A673 (cell line): ENCODE results near the gene NOA1. TPM values are rescaled to one million over a fixed set of nuclear protein-coding genes. Genes with fewer than 3 reads are reported as not detected.
"Not testable (repeated sequence)": the region's sequence is repeated elsewhere in the genome, so short reads cannot be mapped to it uniquely, and the experiment has no call there.

Source experiments
- BruUV-seq: library from RNA; stranded (reverse); fragments of 400-500 nt; replicated peaks from 2 replicates; lab custom pipeline; 2021; lab: Mats Ljungman, UMichigan
- CTCF ChIA-PET: fragments of 300-600 bp; sonication (Branson Sonifier 250); formaldehyde crosslinking; loops from one replicate; lab custom pipeline; 2022; ENCODE audit warnings: antibody characterized with exemption; lab: Charles Lee
- POLR2A ChIA-PET: fragments of 300-600 bp; sonication (Branson Sonifier 250); formaldehyde crosslinking; loops from one replicate; lab custom pipeline; 2022; ENCODE audit warnings: antibody characterized with exemption; ENCODE audit not compliant: low non-redundant PET; lab: Charles Lee
- DNase-seq: peaks from one replicate; pipeline ENCODE4 v3.0.0-alpha.2; 2015; ENCODE audit warnings: low spot score
- H3K27ac ChIP-seq: fragments of 200-600 bp; sonication (generic); 2 replicates; pipeline ENCODE4 v1.5.1; 2016; ENCODE audit warnings: mixed run types, low read depth, mild to moderate bottlenecking, mixed read lengths, antibody characterized with exemption, low read length; ENCODE audit not compliant: poor library complexity, severe bottlenecking
- H3K27me3 ChIP-seq: fragments of 200-600 bp; sonication (generic); replicated peaks from 2 replicates; pipeline ENCODE4 v1.6.1; 2017; ENCODE audit warnings: mixed run types, low read depth, mild to moderate bottlenecking, mixed read lengths, antibody characterized with exemption, low read length; ENCODE audit not compliant: insufficient read depth, poor library complexity
- H3K36me3 ChIP-seq: fragments of 200-600 bp; sonication (generic); 2 replicates; pipeline ENCODE4 v1.6.1; 2016; ENCODE audit warnings: mixed run types, mild to moderate bottlenecking, mixed read lengths, antibody characterized with exemption, low read length; ENCODE audit not compliant: insufficient read depth, poor library complexity, severe bottlenecking
- H3K4me1 ChIP-seq: fragments of 200-600 bp; sonication (generic); 2 replicates; pipeline ENCODE4 v1.6.1; 2017; ENCODE audit warnings: mixed run types, mild to moderate bottlenecking, mixed read lengths, antibody characterized with exemption, low read length; ENCODE audit not compliant: insufficient read depth, poor library complexity, severe bottlenecking
- H3K4me3 ChIP-seq: fragments of 200-600 bp; sonication (generic); 2 replicates; pipeline ENCODE4 v1.5.1; 2016; ENCODE audit warnings: low read depth, mixed run types, mild to moderate bottlenecking, mixed read lengths, low read length; ENCODE audit not compliant: poor library complexity, severe bottlenecking
- H3K9me3 ChIP-seq: fragments of 200-600 bp; sonication (generic); 2 replicates; pipeline ENCODE4 v1.6.1; 2016; ENCODE audit warnings: mixed run types, low read depth, mild to moderate bottlenecking, mixed read lengths, antibody characterized with exemption, low read length; ENCODE audit not compliant: poor library complexity, severe bottlenecking
- CTCF ChIP-seq: fragments of 300-800, 200-600 bp; sonication (generic); conservative IDR thresholded peaks from 2 replicates; pipeline ENCODE4 v1.5.1; 2017; ENCODE audit warnings: low read depth, mild to moderate bottlenecking, antibody characterized with exemption, low read length, moderate library complexity, mixed read lengths
- EZH2 ChIP-seq: fragments of 200-600 bp; sonication (generic); IDR thresholded peaks from 2 replicates; pipeline ENCODE4 v1.6.1; 2017; ENCODE audit warnings: borderline replicate concordance, low read depth, mild to moderate bottlenecking, mixed read lengths, antibody characterized with exemption, low read length; ENCODE audit not compliant: poor library complexity, severe bottlenecking
- intact Hi-C: fragments of 100-400 bp; cut with micrococcal nuclease; formaldehyde crosslinking; loops from one replicate; pipeline ENCODE4 v1.10.0; 2022; ENCODE audit not compliant: unreplicated experiment
- total RNA-seq: library from RNA; stranded (reverse); gene quantifications from 2 replicates; pipeline ENCODE4 v1.2.3, GENCODE V29; 2021

The NOA1 gene
- total RNA-seq, 1 experiment from 2014 or later, result 8.3 TPM

GRCh38 chr4:56931924-56932323 lies 45.5 kb downstream of the NOA1 start:
- CTCF ChIA-PET, result no interaction called here
- no TSS peak for BruUV-seq
- H3K27ac ChIP-seq, result no peak overlapping the region
- POLR2A ChIA-PET, result no interaction called here
- peaks cover 12% of the 10 kb centered on the region for H3K36me3 ChIP-seq
- intact Hi-C loops, result no loop called here
- no peak overlapping the region for H3K4me3 ChIP-seq
- H3K9me3 ChIP-seq, result no peaks in the 10 kb centered on the region
- no peaks in the 10 kb centered on the region for H3K27me3 ChIP-seq
- H3K4me1 ChIP-seq, result peaks cover 5% of the 10 kb centered on the region
- DNase-seq, result no peak
- TF ChIP-seq EZH2 (no peak), CTCF (no peak)

- CTCF ChIA-PET, result no interaction called here
Observed at GRCh38 chr4:56930638-56931037, 46.8 kb downstream of the NOA1 start.

GRCh38 chr4:56927196-56927595 lies 50.2 kb downstream of the NOA1 start:
- H3K27me3 ChIP-seq, result no peaks in the 10 kb centered on the region
- intact Hi-C loops, result no loop called here
- H3K9me3 ChIP-seq, result no peaks in the 10 kb centered on the region
- ChIA-PET CTCF (no interaction called here), POLR2A (no interaction called here)
- H3K36me3 ChIP-seq, result peaks cover 12% of the 10 kb centered on the region
- DNase-seq, result no peak
- TF ChIP-seq CTCF (no peak), EZH2 (no peak)
- no peaks in the 10 kb centered on the region for H3K4me1 ChIP-seq
- H3K27ac ChIP-seq, result no peak overlapping the region
- H3K4me3 ChIP-seq, result no peak overlapping the region
- BruUV-seq, result no TSS peak

More at GRCh38 chr4:56930638-56931037, 46.8 kb downstream of the NOA1 start:
- BruUV-seq, result no TSS peak
- Histone ChIP-seq H3K4me3 (no peak overlapping the region), H3K27ac (no peak overlapping the region), H3K4me1 (peaks cover 5% of the 10 kb centered on the region), H3K27me3 (no peaks in the 10 kb centered on the region), H3K36me3 (peaks cover 12% of the 10 kb centered on the region), H3K9me3 (no peaks in the 10 kb centered on the region)
- intact Hi-C loops, result no loop called here
- POLR2A ChIA-PET, result no interaction called here
- DNase-seq, result no peak
- no peak for TF ChIP-seq CTCF
- TF ChIP-seq EZH2, result no peak

- CTCF ChIA-PET, H3K36me3 ChIP-seq, H3K4me3 ChIP-seq, H3K27me3 ChIP-seq, intact Hi-C loops, DNase-seq, BruUV-seq, H3K9me3 ChIP-seq, POLR2A ChIA-PET, H3K27ac ChIP-seq: not testable (repeated sequence)
- H3K4me1 ChIP-seq, result peaks cover 12% of the 10 kb centered on the region
Observed at GRCh38 chr4:56914977-56915376, 62.4 kb downstream of the NOA1 start.
